Stomach smooth muscle (tissue), 2 donors: ENCODE data around the gene HERC5.
A peak's percentile ranks its signal among the peaks of the same experiment; 100 is the strongest.

Experiments
- H3K27ac ChIP-seq: one replicate; pipeline ENCODE4 v1.7.0; 2013; ENCODE audit warnings: mild to moderate bottlenecking, low read length, inconsistent platforms
- H3K27me3 ChIP-seq, 2 donors: one replicate each; pipeline ENCODE4 v1.7.0; 2013; ENCODE audit warnings: low read length in 2 of 2; ENCODE audit not compliant: insufficient read depth in 2 of 2, control insufficient read depth in 1 of 2
- H3K36me3 ChIP-seq, 2 donors: one replicate each; pipeline ENCODE4 v1.7.0; 2013; ENCODE audit warnings: low read length in 2 of 2; ENCODE audit not compliant: control insufficient read depth in 2 of 2, insufficient read depth in 2 of 2
- H3K4me1 ChIP-seq: one replicate; pipeline ENCODE4 v1.7.0; 2013; ENCODE audit warnings: low read length; ENCODE audit not compliant: control insufficient read depth, insufficient read depth
- H3K4me3 ChIP-seq, 2 donors: one replicate each; pipeline ENCODE4 v1.7.0; 2013; ENCODE audit warnings: low read length in 2 of 2
- H3K9ac ChIP-seq, 2 donors: one replicate each; pipeline ENCODE4 v1.7.0; 2013; ENCODE audit warnings: low read length in 2 of 2, mild to moderate bottlenecking in 1 of 2
- H3K9me3 ChIP-seq, 2 donors: one replicate each; pipeline ENCODE4 v1.7.0; 2013; ENCODE audit warnings: low read length in 2 of 2; ENCODE audit not compliant: control insufficient read depth in 2 of 2
- donor health status: healthy.
- donor health status: Pancreatic carcinoma.

Gene HERC5

GRCh38 chr4:88518911-88519310 lies 62.0 kb downstream of the HERC5 start:
- H3K4me1 ChIP-seq: peaks cover 7% of the 10 kb centered on the region
- no peak overlapping the region for H3K4me3 ChIP-seq
- peaks cover 0 to 10% of the 10 kb centered on the region in 2 donors for H3K36me3 ChIP-seq
- no peaks in the 10 kb centered on the region for H3K27me3 ChIP-seq
- no peaks in the 10 kb centered on the region for H3K9me3 ChIP-seq
- peak overlapping the region; percentile 58 for H3K27ac ChIP-seq
- no peak overlapping the region for H3K9ac ChIP-seq

- Histone ChIP-seq H3K27ac (peak overlapping the region; percentile 83), H3K9ac (peak overlapping the region; percentile 86 to 91), H3K36me3 (peaks cover 2 to 10% of the 10 kb centered on the region in 2 donors), H3K27me3 (no peaks in the 10 kb centered on the region), H3K4me1 (peaks cover 9% of the 10 kb centered on the region), H3K9me3 (no peaks in the 10 kb centered on the region), H3K4me3 (peak overlapping the region; percentile 79 to 89)
Observed at GRCh38 chr4:88522702-88523324, 65.9 kb downstream of the HERC5 start.

DNA sequence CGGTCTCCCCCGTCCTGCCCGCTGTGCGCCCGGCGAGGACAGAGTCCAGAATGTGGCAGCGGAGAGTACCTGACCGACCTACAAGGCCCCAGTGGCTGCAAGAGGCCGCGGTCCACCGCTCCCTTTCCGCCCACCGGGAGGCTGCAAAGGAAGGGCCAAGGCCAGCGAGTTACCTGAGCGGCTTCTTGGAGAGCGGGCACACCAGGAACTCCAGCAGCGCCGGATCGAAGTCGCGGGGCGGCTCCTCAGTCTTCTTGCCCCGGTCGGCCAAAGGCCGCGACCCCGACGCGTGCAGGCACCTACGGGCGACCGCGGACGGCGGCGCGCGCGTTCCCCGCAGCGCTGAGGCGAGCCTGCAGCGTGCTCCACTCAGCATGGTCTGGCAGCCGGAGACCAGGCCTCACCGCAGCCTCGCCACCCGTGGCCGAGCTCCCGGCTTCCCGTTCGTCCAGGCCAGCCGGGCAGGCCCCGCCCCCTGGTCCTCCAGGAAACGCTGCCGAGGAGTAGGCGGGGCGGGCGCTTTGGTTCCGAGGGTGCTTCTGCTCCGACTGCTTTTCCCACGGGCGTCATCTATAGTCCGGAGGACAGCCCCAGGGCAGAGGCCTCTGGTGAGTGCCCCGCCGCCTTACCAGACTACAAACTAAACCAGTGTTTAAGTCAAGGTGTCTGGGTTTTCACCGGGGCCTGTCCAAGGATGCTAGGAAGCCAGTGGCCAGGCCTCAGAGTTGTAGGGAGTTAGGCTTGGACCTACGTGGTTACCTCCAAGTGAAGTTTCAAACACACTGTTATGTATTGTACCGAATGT lies 66.6 kb downstream of the HERC5 start, which contains the start of gene PYURF:
Gene PYURF (minus strand): TSS at position 452 of the 805 bp plus-strand sequence. CDS start 76 bp downstream, at position 376.
- Histone ChIP-seq H3K27me3 (no peaks in the 10 kb centered on the region), H3K4me3 (peak within 1 kb of the TSS; percentile 79 to 89), H3K9me3 (no peaks in the 10 kb centered on the region), H3K4me1 (peaks cover 9% of the 10 kb centered on the region), H3K27ac (peak within 1 kb of the TSS; percentile 83), H3K36me3 (peaks cover 2 to 10% of the 10 kb centered on the region in 2 donors), H3K9ac (peak within 1 kb of the TSS; percentile 86 to 91)

DNA sequence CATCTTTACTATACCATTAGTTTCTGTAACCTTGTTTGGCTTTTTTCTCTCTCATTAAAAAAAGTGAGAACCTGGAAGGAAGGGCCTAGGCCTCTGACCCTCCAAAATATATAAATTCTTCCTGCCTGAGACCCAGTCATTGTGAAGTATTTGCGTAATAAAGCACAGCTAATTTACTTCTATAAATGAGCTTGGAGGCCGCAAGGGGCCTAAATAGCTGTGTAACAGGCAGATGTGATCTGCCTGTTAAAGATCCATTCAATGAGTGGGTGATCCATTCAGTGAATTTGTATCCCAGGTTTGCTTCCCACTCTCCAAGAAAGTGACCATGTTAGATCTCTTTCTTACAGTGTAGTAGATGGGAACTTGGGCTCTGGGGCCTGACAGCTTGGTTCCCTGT lies 67.3 kb downstream of the HERC5 start:
- Histone ChIP-seq H3K27ac (peak overlapping the region; percentile 83), H3K9me3 (no peaks in the 10 kb centered on the region), H3K36me3 (peaks cover 2 to 10% of the 10 kb centered on the region in 2 donors), H3K27me3 (no peaks in the 10 kb centered on the region), H3K9ac (peak overlapping the region; percentile 86 to 91), H3K4me1 (peaks cover 6% of the 10 kb centered on the region), H3K4me3 (peak overlapping the region; percentile 75 to 89)

GRCh38 chr4:88526221-88526815 lies 69.4 kb downstream of the HERC5 start:
- Histone ChIP-seq H3K27me3 (no peaks in the 10 kb centered on the region), H3K27ac (no peak overlapping the region), H3K4me3 (no peak overlapping the region), H3K9ac (no peak overlapping the region), H3K36me3 (peaks cover 2% of the 10 kb centered on the region in 2 donors), H3K9me3 (no peaks in the 10 kb centered on the region), H3K4me1 (peaks cover 6% of the 10 kb centered on the region)

DNA sequence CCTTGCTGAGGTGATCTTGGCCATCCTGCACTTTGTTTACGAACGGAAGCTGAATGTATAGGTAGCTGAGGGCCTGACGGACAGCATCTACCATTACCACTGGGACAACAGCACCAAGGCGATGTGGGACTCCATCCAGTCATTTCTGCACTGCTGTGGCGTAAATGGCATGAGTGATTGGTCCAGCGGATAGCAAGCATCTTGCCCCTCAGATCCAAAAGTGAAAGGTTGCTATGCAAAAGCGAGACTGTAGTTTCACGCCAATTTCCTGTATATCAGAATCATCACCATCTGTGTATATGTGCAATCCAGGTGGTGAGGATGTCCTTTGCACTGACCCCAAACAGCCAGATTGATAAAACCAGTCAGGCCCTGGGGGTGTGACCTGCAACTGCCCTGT lies 70.9 kb downstream of the HERC5 start:
- H3K9ac ChIP-seq: no peak overlapping the region
- H3K9me3 ChIP-seq: no peaks in the 10 kb centered on the region
- peaks cover 6% of the 10 kb centered on the region for H3K4me1 ChIP-seq
- peaks cover 0 to 2% of the 10 kb centered on the region in 2 donors for H3K36me3 ChIP-seq
- H3K4me3 ChIP-seq: no peak overlapping the region
- H3K27me3 ChIP-seq: no peaks in the 10 kb centered on the region
- no peak overlapping the region for H3K27ac ChIP-seq

DNA sequence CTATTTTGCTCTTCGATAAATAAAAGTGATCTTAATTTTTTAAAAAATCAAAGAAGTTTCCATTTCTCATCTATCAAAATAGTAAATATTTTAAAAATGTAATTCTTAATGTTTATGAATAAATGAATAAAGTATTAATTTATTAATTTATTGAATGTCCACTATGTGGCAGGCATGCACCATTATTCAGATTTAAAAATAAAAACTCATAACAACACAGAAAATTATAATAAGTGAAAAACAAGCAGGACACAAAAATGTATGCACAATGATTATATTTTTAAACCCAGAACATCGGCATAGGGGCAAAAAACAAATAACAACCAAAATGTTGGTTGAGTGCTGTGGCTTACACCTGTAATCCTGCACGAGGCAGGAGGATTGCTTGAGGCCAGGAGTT lies 71.9 kb downstream of the HERC5 start:
- Histone ChIP-seq H3K4me3 (no peak overlapping the region), H3K4me1 (peaks cover 5% of the 10 kb centered on the region), H3K27ac (no peak overlapping the region), H3K36me3 (peaks cover 0 to 2% of the 10 kb centered on the region in 2 donors), H3K27me3 (no peaks in the 10 kb centered on the region), H3K9me3 (no peaks in the 10 kb centered on the region), H3K9ac (no peak overlapping the region)

DNA sequence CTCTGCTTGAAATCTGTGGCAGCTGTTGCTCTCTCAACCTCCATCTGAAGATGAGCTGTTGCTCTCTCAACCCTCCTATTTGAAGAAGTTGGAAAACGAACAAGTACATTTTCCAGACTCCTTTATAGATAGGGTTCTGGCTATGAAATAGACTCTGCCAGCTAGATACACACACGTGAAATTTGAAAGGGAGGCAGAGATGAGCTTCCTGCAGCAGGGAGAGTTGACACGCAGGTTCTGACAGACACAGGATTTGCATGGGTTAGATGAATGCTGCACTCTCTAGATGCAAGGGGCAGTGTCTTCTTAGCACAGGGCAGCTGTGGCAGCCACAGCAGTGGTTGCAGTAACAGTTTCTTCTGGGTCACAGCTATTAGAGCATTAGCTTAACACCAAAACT lies 74.6 kb downstream of the HERC5 start:
- Histone ChIP-seq H3K4me3 (no peak overlapping the region), H3K27ac (no peak overlapping the region), H3K9me3 (no peaks in the 10 kb centered on the region), H3K36me3 (peaks cover 0 to 2% of the 10 kb centered on the region in 2 donors), H3K27me3 (no peaks in the 10 kb centered on the region), H3K9ac (no peak overlapping the region), H3K4me1 (no peaks in the 10 kb centered on the region)

GRCh38 chr4:88533088-88533790 lies 76.3 kb downstream of the HERC5 start:
- Histone ChIP-seq H3K4me1 (no peaks in the 10 kb centered on the region), H3K27me3 (no peaks in the 10 kb centered on the region), H3K27ac (no peak overlapping the region), H3K9ac (no peak overlapping the region), H3K4me3 (no peak overlapping the region), H3K9me3 (no peaks in the 10 kb centered on the region), H3K36me3 (no peaks in the 10 kb centered on the region)

DNA sequence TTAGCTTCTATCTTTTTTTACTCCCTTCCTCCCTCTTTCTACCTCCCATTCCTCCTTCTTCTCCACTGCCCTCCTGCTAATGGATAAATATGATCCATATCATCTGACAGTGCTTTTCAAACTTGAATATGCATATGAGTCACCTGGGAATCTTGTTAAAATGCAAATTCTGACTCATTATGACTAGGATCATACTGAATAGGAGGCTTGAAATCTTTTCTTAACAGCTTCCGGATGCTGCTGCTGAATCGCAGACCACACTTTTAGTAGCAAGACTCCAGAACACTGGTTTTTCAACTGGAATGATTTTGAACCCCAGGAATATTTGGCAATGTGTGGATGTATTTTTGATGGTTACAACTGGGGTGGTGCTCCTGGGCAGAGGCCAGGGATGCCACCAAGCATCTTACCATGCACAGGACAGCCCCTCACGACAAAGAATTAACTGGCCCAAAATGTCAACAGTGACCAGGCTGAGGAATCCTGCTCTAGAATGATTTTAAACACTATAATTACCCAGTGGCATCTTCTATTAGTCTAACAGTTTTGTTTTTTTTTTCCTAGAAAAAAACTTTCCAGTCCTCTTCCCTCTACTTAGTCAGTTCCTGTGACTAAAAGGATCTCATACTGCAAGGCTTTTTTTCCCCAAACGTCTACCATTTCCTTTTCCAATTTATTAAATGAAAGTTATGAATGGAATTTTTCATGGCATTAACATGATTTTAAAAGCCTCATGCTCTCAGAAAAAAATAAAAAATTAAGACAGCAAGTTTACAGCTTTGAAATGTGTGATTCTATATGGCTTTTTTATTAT lies 77.2 kb downstream of the HERC5 start:
- Histone ChIP-seq H3K9ac (no peak overlapping the region), H3K4me3 (no peak overlapping the region), H3K27ac (no peak overlapping the region), H3K36me3 (no peaks in the 10 kb centered on the region), H3K27me3 (no peaks in the 10 kb centered on the region), H3K4me1 (no peaks in the 10 kb centered on the region), H3K9me3 (no peaks in the 10 kb centered on the region)
